AG09319 (cell line): ENCODE data around the gene CRYGN.

Experiments
- DNase-seq: peaks from one replicate; pipeline ENCODE4 v3.0.0-alpha.2; 2010; ENCODE audit warnings: low read depth; ENCODE audit errors: extremely low read depth
- CTCF ChIP-seq: IDR thresholded peaks from 2 replicates; pipeline ENCODE4 v1.5.1; 2011; ENCODE audit warnings: low read depth, mild to moderate bottlenecking, inconsistent platforms, low read length, moderate library complexity

Gene CRYGN

GRCh38 chr7:151482883-151483710 lies 43.2 kb upstream of the CRYGN start:
- TF ChIP-seq CTCF = no peak
- DNase-seq = no peak

- TF ChIP-seq CTCF = no peak
Observed at GRCh38 chr7:151481650-151482505, 41.9 kb upstream of the CRYGN start.

GRCh38 chr7:151477867-151478266 lies 37.9 kb upstream of the CRYGN start:
- DNase-seq = no peak
- no peak for TF ChIP-seq CTCF

More at GRCh38 chr7:151481650-151482505, 41.9 kb upstream of the CRYGN start:
- no peak for DNase-seq

- TF ChIP-seq CTCF = no peak
- no peak for DNase-seq
Observed at GRCh38 chr7:151472644-151473380, 32.9 kb upstream of the CRYGN start.

- TF ChIP-seq CTCF = no peak
- DNase-seq = no peak
Observed at GRCh38 chr7:151470711-151471110, 30.8 kb upstream of the CRYGN start.

- TF ChIP-seq CTCF = no peak
- DNase-seq = no peak
Observed at GRCh38 chr7:151469281-151469680, 29.3 kb upstream of the CRYGN start.
